ENCODE data around the gene PRRC2A. TPM values are rescaled to one million over a fixed set of nuclear protein-coding genes. Genes with fewer than 3 reads are reported as not detected.
A peak's percentile ranks its signal among the peaks of the same experiment; 100 is the strongest.

The PRRC2A gene
- polyA plus RNA-seq, 1 donor (not counting 4 experiments of a cell fraction or from before 2014, with no cell fraction given) = 20.5 TPM

GRCh38 chr6:31663961-31664789 lies 43.7 kb downstream of the PRRC2A start:
- no peak for TF ChIP-seq CTCF (optimal IDR thresholded peaks at IDR 0.05 in 1 of 3, IDR thresholded peaks at IDR 0.05 in 1 of 3, conservative IDR thresholded peaks at IDR 0.05 in 1 of 3; ENCODE audit: extremely low read depth in 1 of 3, insufficient read depth in 2 of 3, low read length in 3 of 3)
- no peak for FAIRE-seq

DNA sequence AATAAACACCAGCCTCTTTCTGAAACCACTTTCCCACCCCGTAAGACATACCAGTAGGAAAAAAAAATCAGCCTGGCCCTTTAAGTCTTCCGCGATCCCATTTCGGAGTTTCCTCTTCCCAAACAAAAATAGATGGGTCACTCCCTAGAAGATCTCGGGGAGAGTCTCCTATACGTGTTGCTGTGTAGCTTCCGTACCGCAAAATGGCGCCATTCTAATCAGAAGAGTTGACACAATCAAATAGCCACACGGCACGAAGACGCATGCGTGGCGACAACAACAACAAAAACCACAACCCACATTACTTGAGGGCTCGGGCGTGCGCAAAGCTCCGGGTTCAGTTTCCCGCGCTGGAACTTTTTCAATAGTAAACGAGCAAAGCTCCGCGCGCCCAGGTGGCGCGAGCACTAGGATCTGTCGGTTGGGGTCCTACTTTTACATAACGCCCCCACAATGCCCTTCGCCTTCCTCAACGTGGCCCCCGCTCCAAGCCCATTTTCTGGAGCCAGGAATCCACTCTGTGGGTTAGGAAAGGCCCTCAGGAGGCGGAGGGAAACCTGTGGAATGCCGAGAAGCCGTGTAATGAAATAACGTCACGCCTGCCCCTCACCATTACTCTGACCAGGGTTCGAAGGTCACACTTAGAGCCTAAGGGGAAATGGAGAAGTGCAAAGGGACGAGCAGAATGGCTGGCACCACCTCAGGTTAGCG lies 44.4 kb downstream of the PRRC2A start, which contains the start of gene GPANK1:
GPANK1 (minus strand) TSS at position 208 of the 711 bp plus-strand sequence. CDS start 519 bp downstream, outside the sequence.
- peak; percentile 76 for FAIRE-seq
- Histone ChIP-seq H3K4me2 (ENCODE audit: control insufficient read depth, extremely low read depth, insufficient read depth, low read depth, low read length) (peak within 1 kb of the TSS; percentile 71), H3K36me3 (ENCODE audit: control insufficient read depth in 2 of 2, extremely low read depth in 1 of 2, insufficient read depth in 2 of 2, low read length in 2 of 2) (peaks cover 21 to 33% of the 10 kb centered on the region in 2 experiments), H3K4me1 (ENCODE audit: control insufficient read depth, extremely low read depth, insufficient read depth, low read length) (peaks cover 30% of the 10 kb centered on the region), H3K9ac (ENCODE audit: control insufficient read depth, extremely low read depth, insufficient read depth, low read length) (peak within 1 kb of the TSS; percentile 94), H3K27ac (ENCODE audit: control insufficient read depth, insufficient read depth, low read length) (peak within 1 kb of the TSS; percentile 96), H3K27me3 (ENCODE audit: control insufficient read depth, extremely low read depth, insufficient read depth, low read length) (no peaks in the 10 kb centered on the region), H3K79me2 (ENCODE audit: control insufficient read depth, insufficient read depth, low read length) (peaks cover 41% of the 10 kb centered on the region), H4K20me1 (ENCODE audit: control insufficient read depth, extremely low read depth, insufficient read depth, low read length) (no peaks in the 10 kb centered on the region), H3K9me3 (ENCODE audit: control insufficient read depth, low read depth, low read length) (no peaks in the 10 kb centered on the region), H3K4me3 (ENCODE audit: control insufficient read depth in 2 of 3, extremely low read depth in 1 of 3, insufficient read depth in 2 of 3, low read depth in 1 of 3, low read length in 3 of 3) (peak within 1 kb of the TSS; percentile 93 to 95 (median 94)), H3K9me1 (ENCODE audit: control insufficient read depth, extremely low read depth, insufficient read depth, low read length) (no peaks in the 10 kb centered on the region), H2AFZ (ENCODE audit: control insufficient read depth, low read length) (peak within 1 kb of the TSS; percentile 86)
- no peak for TF ChIP-seq EZH2 (IDR thresholded peaks at IDR 0.05; ENCODE audit: low read length)
- no peak for TF ChIP-seq CTCF (optimal IDR thresholded peaks at IDR 0.05 in 1 of 3, IDR thresholded peaks at IDR 0.05 in 1 of 3, conservative IDR thresholded peaks at IDR 0.05 in 1 of 3; ENCODE audit: extremely low read depth in 1 of 3, insufficient read depth in 2 of 3, low read length in 3 of 3)
- DNase-seq (ENCODE audit: low read depth, low spot score) = peak; percentile 66
- dilution Hi-C loops (cut with MboI; ENCODE audit: extremely low pct_ligation_motif_present, low sequenced_read_pairs) = no loop called here

More at GRCh38 chr6:31663961-31664789, 43.7 kb downstream of the PRRC2A start:
- Histone ChIP-seq H3K4me2 (ENCODE audit: control insufficient read depth, extremely low read depth, insufficient read depth, low read depth, low read length) (peak overlapping the region; percentile 71), H2AFZ (ENCODE audit: control insufficient read depth, low read length) (peak overlapping the region; percentile 67), H3K9me1 (ENCODE audit: control insufficient read depth, extremely low read depth, insufficient read depth, low read length) (no peaks in the 10 kb centered on the region), H3K36me3 (ENCODE audit: control insufficient read depth in 2 of 2, extremely low read depth in 1 of 2, insufficient read depth in 2 of 2, low read length in 2 of 2) (peaks cover 15 to 26% of the 10 kb centered on the region in 2 experiments), H3K27me3 (ENCODE audit: control insufficient read depth, extremely low read depth, insufficient read depth, low read length) (no peaks in the 10 kb centered on the region), H3K79me2 (ENCODE audit: control insufficient read depth, insufficient read depth, low read length) (peaks cover 43% of the 10 kb centered on the region), H3K4me3 (ENCODE audit: control insufficient read depth in 2 of 3, extremely low read depth in 1 of 3, insufficient read depth in 2 of 3, low read depth in 1 of 3, low read length in 3 of 3) (peak overlapping the region; percentile 93 to 95 (median 94)), H3K27ac (ENCODE audit: control insufficient read depth, insufficient read depth, low read length) (peak overlapping the region; percentile 96), H3K4me1 (ENCODE audit: control insufficient read depth, extremely low read depth, insufficient read depth, low read length) (peaks cover 37% of the 10 kb centered on the region), H3K9ac (ENCODE audit: control insufficient read depth, extremely low read depth, insufficient read depth, low read length) (peak overlapping the region; percentile 94), H3K9me3 (ENCODE audit: control insufficient read depth, low read depth, low read length) (no peaks in the 10 kb centered on the region), H4K20me1 (ENCODE audit: control insufficient read depth, extremely low read depth, insufficient read depth, low read length) (no peaks in the 10 kb centered on the region)
- no peak for DNase-seq (ENCODE audit: low read depth, low spot score)
- dilution Hi-C loops (cut with MboI; ENCODE audit: extremely low pct_ligation_motif_present, low sequenced_read_pairs) = no loop called here
